HG03097 (cell line): ENCODE results near the gene PRB2.
"Not testable (repeated sequence)": the region's sequence is repeated elsewhere in the genome, so short reads cannot be mapped to it uniquely, and the experiment has no call there.

ENCODE experiments used
- ATAC-seq: cut with Tn5 transposase; IDR thresholded peaks from one replicate; pipeline ENCODE4 v1.9.1; 2021; ENCODE audit not compliant: unreplicated experiment, low FRiP score

PRB2 gene

GRCh38 chr12:11395467-11395866 is at the start of gene PRB2:
Gene PRB2, minus strand, starts transcription at chr12:11395567. Its CDS starts 38 bp downstream, at chr12:11395529.
- ATAC-seq: not testable (repeated sequence)

- ATAC-seq: no peak
Measured at GRCh38 chr12:11437966-11438365, 42.6 kb upstream of the PRB2 start.

- no peak for ATAC-seq
Measured at GRCh38 chr12:11433664-11434063, 38.3 kb upstream of the PRB2 start.

GRCh38 chr12:11431486-11431885 is 36.1 kb upstream of the PRB2 start:
- no peak for ATAC-seq

- ATAC-seq: no peak
Measured at GRCh38 chr12:11427341-11427740, 32.0 kb upstream of the PRB2 start.

- ATAC-seq: no peak
Measured at GRCh38 chr12:11412731-11413130, 17.4 kb upstream of the PRB2 start.

GRCh38 chr12:11408096-11408495 is 12.7 kb upstream of the PRB2 start:
- no peak for ATAC-seq

- no peak for ATAC-seq
Measured at GRCh38 chr12:11397366-11397765, 2.0 kb upstream of the PRB2 start.

GRCh38 chr12:11391456-11391855 is 3.9 kb downstream of the PRB2 start:
- ATAC-seq: not testable (repeated sequence)

GRCh38 chr12:11377420-11377819 is 17.9 kb downstream of the PRB2 start:
- ATAC-seq: not testable (repeated sequence)

GRCh38 chr12:11361151-11361550 is 34.2 kb downstream of the PRB2 start:
- ATAC-seq: no peak

GRCh38 chr12:11360205-11360883 is 35.0 kb downstream of the PRB2 start:
- not testable (repeated sequence) for ATAC-seq

- ATAC-seq: not testable (repeated sequence)
Measured at GRCh38 chr12:11351736-11352135, 43.6 kb downstream of the PRB2 start.

- no peak for ATAC-seq
Measured at GRCh38 chr12:11348439-11348838, 46.9 kb downstream of the PRB2 start.

GRCh38 chr12:11347810-11348209 is 47.6 kb downstream of the PRB2 start:
- ATAC-seq: no peak

- ATAC-seq: no peak
Measured at GRCh38 chr12:11344500-11344899, 50.9 kb downstream of the PRB2 start.
